ENCODE measurements around the gene LEKR1.

The LEKR1 gene

GRCh38 chr3:157066335-157067098 lies 240.4 kb downstream of the LEKR1 start:
- TF ChIP-seq CTCF (IDR thresholded peaks at IDR 0.05; ENCODE audit: extremely low read depth, insufficient read depth, missing control alignments), result no peak
- DNase-seq (ENCODE audit: low spot score), result no peak
- in situ Hi-C loops (cut with MboI; ENCODE audit: low pct_unique_long_range_greater_than_20kb, low sequenced_read_pairs, unreplicated experiment), result no loop called here

GRCh38 chr3:157067114-157067513 lies 241.0 kb downstream of the LEKR1 start:
- TF ChIP-seq CTCF (IDR thresholded peaks at IDR 0.05; ENCODE audit: extremely low read depth, insufficient read depth, missing control alignments), result peak; percentile 42
- in situ Hi-C loops (cut with MboI; ENCODE audit: low pct_unique_long_range_greater_than_20kb, low sequenced_read_pairs, unreplicated experiment), result no loop called here
- no peak for DNase-seq (ENCODE audit: low spot score)

GRCh38 chr3:157069406-157069805 lies 243.3 kb downstream of the LEKR1 start:
- in situ Hi-C loops (cut with MboI; ENCODE audit: low pct_unique_long_range_greater_than_20kb, low sequenced_read_pairs, unreplicated experiment), result no loop called here
- DNase-seq (ENCODE audit: low spot score), result no peak

GRCh38 chr3:157069846-157070677 lies 243.9 kb downstream of the LEKR1 start:
- TF ChIP-seq CTCF (IDR thresholded peaks at IDR 0.05; ENCODE audit: extremely low read depth, insufficient read depth, missing control alignments), result no peak
- DNase-seq (ENCODE audit: low spot score), result no peak
- in situ Hi-C loops (cut with MboI; ENCODE audit: low pct_unique_long_range_greater_than_20kb, low sequenced_read_pairs, unreplicated experiment), result loop anchor here (10.0 kb wide), 1 partner anchor 385 kb away; no protein-coding TSS in a partner anchor

More at GRCh38 chr3:157069406-157069805, 243.3 kb downstream of the LEKR1 start:
- no peak for TF ChIP-seq CTCF (IDR thresholded peaks at IDR 0.05; ENCODE audit: extremely low read depth, insufficient read depth, missing control alignments)

- in situ Hi-C loops (cut with MboI; ENCODE audit: low pct_unique_long_range_greater_than_20kb, low sequenced_read_pairs, unreplicated experiment), result loop anchor here (10.0 kb wide), 1 partner anchor 386 kb away; no protein-coding TSS in a partner anchor
- DNase-seq (ENCODE audit: low spot score), result no peak
- TF ChIP-seq CTCF (IDR thresholded peaks at IDR 0.05; ENCODE audit: extremely low read depth, insufficient read depth, missing control alignments), result no peak
Measured at GRCh38 chr3:157070678-157070999, 244.5 kb downstream of the LEKR1 start.

- in situ Hi-C loops (cut with MboI; ENCODE audit: low pct_unique_long_range_greater_than_20kb, low sequenced_read_pairs, unreplicated experiment), result loop anchor here (10.0 kb wide), 1 partner anchor 387 kb away; no protein-coding TSS in a partner anchor
- DNase-seq (ENCODE audit: low spot score), result no peak
- TF ChIP-seq CTCF (IDR thresholded peaks at IDR 0.05; ENCODE audit: extremely low read depth, insufficient read depth, missing control alignments), result no peak
Measured at GRCh38 chr3:157071744-157072525, 245.8 kb downstream of the LEKR1 start.

Measured in GM13977 (cell line).